ENCODE measurements around the gene NEDD4L.

Gene NEDD4L

GRCh38 chr18:58350526-58350925 is 306.5 kb downstream of the NEDD4L start:
- no peak for DNase-seq (ENCODE audit: low spot score)

- DNase-seq (ENCODE audit: low spot score) = no peak
These were observed 307.8 kb downstream of the NEDD4L start for GRCh38 chr18:58351776-58352175.

DNA sequence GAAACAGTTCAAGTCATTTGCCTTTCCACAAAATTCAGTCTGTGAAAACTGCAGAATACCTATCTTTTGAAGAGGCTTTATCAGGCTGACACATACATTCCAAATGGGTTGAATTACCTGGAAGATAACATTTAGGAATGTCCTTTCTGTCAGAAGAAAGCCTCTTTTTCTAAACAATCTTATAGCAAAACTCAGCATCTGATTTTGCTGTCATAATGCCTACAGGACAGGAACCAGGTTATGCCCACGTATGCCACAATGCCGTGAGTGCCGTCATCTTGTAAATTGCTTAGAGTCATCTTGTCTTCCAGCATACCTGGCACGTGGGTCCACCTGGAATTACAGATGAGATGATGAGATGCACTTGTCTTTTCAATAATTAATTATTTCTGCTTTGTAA is 309.6 kb downstream of the NEDD4L start:
- no peak for DNase-seq (ENCODE audit: low spot score)

DNA sequence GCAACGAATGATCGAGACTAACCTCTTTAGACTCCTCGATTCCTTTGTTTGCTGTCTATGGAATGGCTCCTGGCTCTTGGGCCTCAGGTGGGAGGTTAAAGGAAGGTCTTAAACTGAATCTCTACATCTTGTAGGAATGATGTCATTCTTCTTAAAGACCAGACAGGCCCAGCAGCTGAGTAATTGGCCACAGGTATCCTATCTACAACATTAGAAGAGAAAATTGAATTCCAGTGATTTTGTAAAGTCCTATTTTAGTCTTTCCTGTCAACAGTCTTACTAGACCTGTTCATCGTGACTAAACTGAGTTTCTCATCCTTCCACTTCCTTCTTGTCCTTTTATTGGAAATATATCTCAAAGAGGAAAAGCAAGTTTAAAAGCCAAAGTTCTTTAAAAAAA is 310.0 kb downstream of the NEDD4L start:
- DNase-seq (ENCODE audit: low spot score) = no peak

GRCh38 chr18:58354791-58355190 is 310.8 kb downstream of the NEDD4L start:
- no peak for DNase-seq (ENCODE audit: low spot score)

- no peak for DNase-seq (ENCODE audit: low spot score)
These were observed 311.2 kb downstream of the NEDD4L start for GRCh38 chr18:58355243-58355642.

- DNase-seq (ENCODE audit: low spot score) = no peak
These were observed 315.2 kb downstream of the NEDD4L start for GRCh38 chr18:58359218-58359617.

DNA sequence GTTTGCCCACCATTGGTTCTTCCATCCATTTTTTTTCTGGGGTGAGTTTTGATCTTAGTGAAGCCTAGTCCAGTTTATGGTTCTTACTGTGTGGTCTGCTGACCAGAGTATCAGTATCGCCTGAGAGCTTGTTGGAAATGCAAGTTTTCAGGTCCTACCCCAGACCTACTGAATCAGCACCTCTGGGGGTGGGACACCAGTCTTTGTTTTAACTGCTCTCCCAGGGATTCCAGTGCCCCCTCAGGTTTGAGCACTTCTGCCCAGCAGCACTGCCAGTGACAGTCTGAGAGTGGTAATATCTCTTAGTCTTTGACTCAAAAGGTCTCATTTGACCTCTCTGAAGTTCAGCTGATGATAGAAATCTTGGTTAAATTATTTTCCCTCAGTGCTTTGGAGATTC is 315.6 kb downstream of the NEDD4L start:
- DNase-seq (ENCODE audit: low spot score) = no peak

GRCh38 chr18:58360324-58360723 is 316.3 kb downstream of the NEDD4L start:
- no peak for DNase-seq (ENCODE audit: low spot score)

DNA sequence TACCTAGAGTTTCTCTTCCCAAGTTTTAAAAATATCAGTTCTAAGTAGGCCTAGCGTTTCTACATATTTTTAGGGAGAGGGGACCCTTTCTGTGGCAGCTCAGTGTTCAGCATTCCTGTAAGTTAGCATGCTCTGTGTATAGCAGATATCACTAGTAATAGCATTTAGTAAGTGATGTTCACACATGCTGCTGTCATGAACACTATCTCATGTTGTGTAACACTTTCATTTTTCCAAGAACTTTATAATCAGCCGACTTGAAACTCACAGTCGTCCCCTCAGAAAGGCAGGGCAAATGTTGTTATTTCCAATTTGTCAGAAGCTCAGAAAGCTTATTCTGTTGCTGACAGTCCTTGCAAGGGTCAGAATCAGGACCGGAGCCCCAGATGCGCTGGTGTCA is 317.2 kb downstream of the NEDD4L start:
- DNase-seq (ENCODE audit: low spot score) = no peak

DNA sequence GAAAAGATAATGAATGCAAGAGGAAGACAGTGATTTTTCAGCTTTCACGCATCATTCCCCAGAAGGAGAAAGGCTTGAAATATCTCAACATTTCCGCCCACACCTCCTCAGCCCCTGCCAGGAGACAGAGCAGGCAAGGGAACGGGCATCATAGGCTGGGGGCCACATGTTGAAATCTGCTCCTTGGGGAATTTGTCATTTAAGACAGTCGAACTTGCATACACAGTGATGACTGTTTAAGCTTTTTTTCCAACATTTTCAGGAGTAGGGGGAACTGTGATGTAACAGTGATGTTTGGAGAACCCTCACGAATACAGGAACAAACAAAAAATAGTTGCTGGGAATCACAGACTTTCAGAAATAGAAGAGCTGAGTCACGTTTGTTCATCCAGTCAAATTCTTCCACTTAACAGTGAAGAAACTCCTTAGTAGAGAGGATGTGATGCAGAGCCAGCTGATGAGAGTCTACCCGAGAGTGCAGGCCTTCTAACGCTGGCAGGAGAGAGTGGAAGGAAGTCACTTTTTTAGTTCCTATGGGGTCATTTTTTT is 318.1 kb downstream of the NEDD4L start:
- no peak for DNase-seq (ENCODE audit: low spot score)

DNA sequence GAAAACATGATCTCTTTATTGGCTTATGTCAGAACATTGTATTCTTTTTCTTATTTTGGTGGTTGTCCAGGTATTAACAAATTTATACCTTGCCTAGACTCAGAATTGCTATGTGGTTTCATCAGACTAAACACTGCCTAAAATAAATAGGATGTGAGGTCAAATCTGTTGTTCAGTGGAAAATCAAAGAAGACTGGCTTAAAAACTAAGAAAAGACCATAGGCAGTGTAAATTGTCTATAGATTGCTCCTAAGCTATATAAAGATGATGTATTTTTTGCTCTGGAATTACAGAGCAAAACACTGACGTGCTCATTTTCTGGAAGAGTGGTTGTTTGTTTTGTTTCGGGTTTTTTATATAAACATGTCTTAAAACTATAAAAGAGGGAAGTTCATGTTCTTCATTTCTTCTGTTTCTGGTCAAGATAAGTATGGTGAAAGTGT is 318.8 kb downstream of the NEDD4L start:
- DNase-seq (ENCODE audit: low spot score) = no peak

- no peak for DNase-seq (ENCODE audit: low spot score)
These were observed 319.9 kb downstream of the NEDD4L start for GRCh38 chr18:58363767-58364540.

DNA sequence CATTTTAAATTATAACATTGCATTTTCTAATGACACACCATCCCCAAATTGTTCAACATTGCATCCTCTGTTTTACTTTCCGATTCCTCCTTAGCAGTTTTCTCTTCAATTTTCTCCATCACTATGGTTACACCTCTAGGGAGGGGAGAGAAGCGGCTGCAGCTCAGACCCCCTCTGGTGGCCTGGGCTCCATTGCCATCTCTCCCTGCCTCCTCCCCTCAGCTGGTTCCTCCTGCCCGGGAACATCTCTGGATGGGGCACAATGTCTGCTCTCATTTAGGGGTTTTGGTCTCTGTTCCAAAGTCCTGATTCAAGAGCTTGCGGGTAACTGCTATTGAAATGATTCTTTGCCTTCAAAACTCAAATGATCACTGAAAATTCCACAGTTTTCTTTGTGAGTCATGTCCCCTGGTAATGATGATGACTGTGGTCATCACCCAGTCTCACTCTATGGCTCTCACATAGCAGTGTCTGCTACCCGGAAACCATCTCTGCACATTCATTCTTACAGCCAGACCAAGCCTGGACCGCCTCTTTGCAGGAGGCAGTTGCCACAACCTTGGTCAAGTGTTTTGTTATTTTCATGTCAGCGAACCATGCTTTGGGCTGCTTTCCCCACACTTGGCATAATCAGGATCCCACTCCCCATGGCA is 321.0 kb downstream of the NEDD4L start:
- no peak for DNase-seq (ENCODE audit: low spot score)

- DNase-seq (ENCODE audit: low spot score) = no peak
These were observed 323.6 kb downstream of the NEDD4L start for GRCh38 chr18:58367425-58368140.

DNA sequence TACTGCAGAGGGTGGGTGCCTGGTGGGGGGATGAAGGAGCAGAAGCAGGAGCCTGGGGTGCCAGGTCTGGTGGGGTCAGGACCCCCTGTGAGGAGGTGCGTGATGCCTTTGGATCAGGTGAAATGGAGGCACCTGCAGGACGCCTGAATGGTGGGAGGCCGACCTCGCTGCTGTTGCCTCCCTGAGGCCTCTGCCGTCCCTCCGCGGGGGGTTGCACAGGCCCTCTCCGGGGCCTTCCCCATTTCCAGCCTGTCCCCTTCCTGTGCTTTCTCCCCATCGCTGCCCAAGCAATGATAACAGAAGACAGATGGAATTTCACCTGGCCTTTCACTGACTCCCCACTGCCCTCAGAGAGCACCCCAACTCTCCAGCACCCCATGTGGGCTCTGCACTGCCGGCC is 325.6 kb downstream of the NEDD4L start:
- no peak for DNase-seq (ENCODE audit: low spot score)

- DNase-seq (ENCODE audit: low spot score) = no peak
These were observed 326.1 kb downstream of the NEDD4L start for GRCh38 chr18:58370038-58370580.

GRCh38 chr18:58370612-58371011 is 326.6 kb downstream of the NEDD4L start:
- no peak for DNase-seq (ENCODE audit: low spot score)

- no peak for DNase-seq (ENCODE audit: low spot score)
These were observed 329.5 kb downstream of the NEDD4L start for GRCh38 chr18:58373481-58373880.

- DNase-seq (ENCODE audit: low spot score) = no peak
These were observed 331.0 kb downstream of the NEDD4L start for GRCh38 chr18:58375051-58375450.

GRCh38 chr18:58378411-58379379 is 334.7 kb downstream of the NEDD4L start:
- no peak for DNase-seq (ENCODE audit: low spot score)
